GM12878 (cell line): ENCODE measurements around the gene TNRC18. TPM values are rescaled to one million over a fixed set of nuclear protein-coding genes. Genes with fewer than 3 reads are reported as not detected.

ENCODE experiments used
- EED ChIP-seq: sonication (generic); IDR thresholded peaks from 2 replicates; pipeline ENCODE4 v1.6.1; 2016; ENCODE audit warnings: antibody characterized with exemption, low read depth
- ETV6 ChIP-seq, 2 experiments: fragments of 450-650 bp in 1 of 2; IDR thresholded peaks in 1 of 2; conservative IDR thresholded peaks in 1 of 2; 2 replicates each; pipeline ENCODE4 v1.6.1; 2014; ENCODE audit warnings: antibody characterized with exemption in 1 of 2, borderline replicate concordance in 1 of 2, low read depth in 1 of 2, mild to moderate bottlenecking in 1 of 2, moderate library complexity in 1 of 2
- YBX1 ChIP-seq: fragments of 450-650 bp; IDR thresholded peaks from 2 replicates; pipeline ENCODE4 v1.6.1; 2016; ENCODE audit warnings: antibody characterized with exemption
- polyA plus RNA-seq, 11 experiments: library from polyadenylated mRNA; depleted of rRNA in 4 of 11; unstranded in 6 of 11; stranded (reverse) in 5 of 11; fragments of >200 nt; fragmentation: Nextera tagmentation in 4 of 11; fragmentation: Illumina TruSeq in 1 of 11; extraction: Ambion mirVana in 4 of 11; extraction: Trizol in 1 of 11; gene quantifications; 1 replicate in 1 of 11; 2 replicates in 10 of 11; pipeline versions ENCODE4 v1.2.1 to v1.2.3, GENCODE V29; 2011 to 2016; ENCODE audit warnings: inconsistent platforms in 2 of 11, missing spikeins in 2 of 11, low read depth in 1 of 11
- total RNA-seq, 4 experiments: library from RNA; depleted of rRNA in 3 of 4; stranded (reverse); fragments of >200 nt in 3 of 4; fragmentation: Illumina TruSeq in 1 of 4; extraction: Trizol in 1 of 4; gene quantifications; 2 replicates each; pipeline versions ENCODE4 v1.2.1 to v1.2.3, GENCODE V29; 2013 to 2021
- TF ChIP-seq, protein P1 (sequence below): fragments of 450-650 bp; IDR thresholded peaks from 2 replicates; pipeline ENCODE4 v1.6.1; 2016; ENCODE audit warnings: mild to moderate bottlenecking, moderate library complexity, borderline replicate concordance
- TF ChIP-seq, protein P2 (sequence below): IDR thresholded peaks from 2 replicates; pipeline ENCODE4 v1.6.1; 2012; ENCODE audit warnings: improper control_type of control experiment, low read depth, low read length; ENCODE audit not compliant: insufficient replicate concordance

The TNRC18 gene
- total and polyA plus RNA-seq, 10 of the 15 experiments (the other 5 are each of a cell fraction or from before 2014, with no cell fraction given) = 0.02 to 31.7 (median 5.4) TPM

DNA sequence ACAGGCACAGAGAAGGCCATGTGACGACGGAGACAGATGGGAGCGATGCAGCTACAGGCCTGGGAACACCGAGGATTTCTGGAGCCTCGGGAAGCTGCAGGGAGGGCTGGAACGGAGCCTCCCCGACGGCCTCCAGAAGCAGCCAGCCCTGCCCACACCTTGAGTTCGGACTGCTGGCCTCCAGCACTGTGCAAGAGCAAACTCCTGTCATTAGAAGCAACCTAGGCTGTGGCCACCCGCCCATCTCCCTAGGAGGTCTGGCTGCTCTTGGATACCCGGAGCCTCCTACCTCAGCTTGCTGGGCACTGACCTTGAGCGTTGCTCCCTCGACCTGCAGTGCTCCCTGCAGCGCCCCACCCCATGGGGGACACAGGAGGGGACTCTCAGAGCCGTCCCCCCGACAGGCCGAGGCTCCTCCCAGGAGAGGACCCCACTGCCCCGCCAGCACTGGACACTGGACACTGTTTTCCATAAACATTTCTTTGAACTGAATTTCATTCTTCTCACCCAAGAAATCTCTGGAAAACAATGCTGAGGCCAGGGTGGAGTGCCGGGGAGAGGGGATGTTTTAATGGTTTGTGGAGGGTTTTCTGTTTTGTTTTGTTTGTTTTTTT, 22.5 kb upstream of the TNRC18 start (continued):
- TF ChIP-seq, protein P1, sequence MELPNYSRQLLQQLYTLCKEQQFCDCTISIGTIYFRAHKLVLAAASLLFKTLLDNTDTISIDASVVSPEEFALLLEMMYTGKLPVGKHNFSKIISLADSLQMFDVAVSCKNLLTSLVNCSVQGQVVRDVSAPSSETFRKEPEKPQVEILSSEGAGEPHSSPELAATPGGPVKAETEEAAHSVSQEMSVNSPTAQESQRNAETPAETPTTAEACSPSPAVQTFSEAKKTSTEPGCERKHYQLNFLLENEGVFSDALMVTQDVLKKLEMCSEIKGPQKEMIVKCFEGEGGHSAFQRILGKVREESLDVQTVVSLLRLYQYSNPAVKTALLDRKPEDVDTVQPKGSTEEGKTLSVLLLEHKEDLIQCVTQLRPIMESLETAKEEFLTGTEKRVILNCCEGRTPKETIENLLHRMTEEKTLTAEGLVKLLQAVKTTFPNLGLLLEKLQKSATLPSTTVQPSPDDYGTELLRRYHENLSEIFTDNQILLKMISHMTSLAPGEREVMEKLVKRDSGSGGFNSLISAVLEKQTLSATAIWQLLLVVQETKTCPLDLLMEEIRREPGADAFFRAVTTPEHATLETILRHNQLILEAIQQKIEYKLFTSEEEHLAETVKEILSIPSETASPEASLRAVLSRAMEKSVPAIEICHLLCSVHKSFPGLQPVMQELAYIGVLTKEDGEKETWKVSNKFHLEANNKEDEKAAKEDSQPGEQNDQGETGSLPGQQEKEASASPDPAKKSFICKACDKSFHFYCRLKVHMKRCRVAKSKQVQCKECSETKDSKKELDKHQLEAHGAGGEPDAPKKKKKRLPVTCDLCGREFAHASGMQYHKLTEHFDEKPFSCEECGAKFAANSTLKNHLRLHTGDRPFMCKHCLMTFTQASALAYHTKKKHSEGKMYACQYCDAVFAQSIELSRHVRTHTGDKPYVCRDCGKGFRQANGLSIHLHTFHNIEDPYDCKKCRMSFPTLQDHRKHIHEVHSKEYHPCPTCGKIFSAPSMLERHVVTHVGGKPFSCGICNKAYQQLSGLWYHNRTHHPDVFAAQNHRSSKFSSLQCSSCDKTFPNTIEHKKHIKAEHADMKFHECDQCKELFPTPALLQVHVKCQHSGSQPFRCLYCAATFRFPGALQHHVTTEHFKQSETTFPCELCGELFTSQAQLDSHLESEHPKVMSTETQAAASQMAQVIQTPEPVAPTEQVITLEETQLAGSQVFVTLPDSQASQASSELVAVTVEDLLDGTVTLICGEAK = no peak
- no peak for TF ChIP-seq YBX1
- TF ChIP-seq, protein P2, sequence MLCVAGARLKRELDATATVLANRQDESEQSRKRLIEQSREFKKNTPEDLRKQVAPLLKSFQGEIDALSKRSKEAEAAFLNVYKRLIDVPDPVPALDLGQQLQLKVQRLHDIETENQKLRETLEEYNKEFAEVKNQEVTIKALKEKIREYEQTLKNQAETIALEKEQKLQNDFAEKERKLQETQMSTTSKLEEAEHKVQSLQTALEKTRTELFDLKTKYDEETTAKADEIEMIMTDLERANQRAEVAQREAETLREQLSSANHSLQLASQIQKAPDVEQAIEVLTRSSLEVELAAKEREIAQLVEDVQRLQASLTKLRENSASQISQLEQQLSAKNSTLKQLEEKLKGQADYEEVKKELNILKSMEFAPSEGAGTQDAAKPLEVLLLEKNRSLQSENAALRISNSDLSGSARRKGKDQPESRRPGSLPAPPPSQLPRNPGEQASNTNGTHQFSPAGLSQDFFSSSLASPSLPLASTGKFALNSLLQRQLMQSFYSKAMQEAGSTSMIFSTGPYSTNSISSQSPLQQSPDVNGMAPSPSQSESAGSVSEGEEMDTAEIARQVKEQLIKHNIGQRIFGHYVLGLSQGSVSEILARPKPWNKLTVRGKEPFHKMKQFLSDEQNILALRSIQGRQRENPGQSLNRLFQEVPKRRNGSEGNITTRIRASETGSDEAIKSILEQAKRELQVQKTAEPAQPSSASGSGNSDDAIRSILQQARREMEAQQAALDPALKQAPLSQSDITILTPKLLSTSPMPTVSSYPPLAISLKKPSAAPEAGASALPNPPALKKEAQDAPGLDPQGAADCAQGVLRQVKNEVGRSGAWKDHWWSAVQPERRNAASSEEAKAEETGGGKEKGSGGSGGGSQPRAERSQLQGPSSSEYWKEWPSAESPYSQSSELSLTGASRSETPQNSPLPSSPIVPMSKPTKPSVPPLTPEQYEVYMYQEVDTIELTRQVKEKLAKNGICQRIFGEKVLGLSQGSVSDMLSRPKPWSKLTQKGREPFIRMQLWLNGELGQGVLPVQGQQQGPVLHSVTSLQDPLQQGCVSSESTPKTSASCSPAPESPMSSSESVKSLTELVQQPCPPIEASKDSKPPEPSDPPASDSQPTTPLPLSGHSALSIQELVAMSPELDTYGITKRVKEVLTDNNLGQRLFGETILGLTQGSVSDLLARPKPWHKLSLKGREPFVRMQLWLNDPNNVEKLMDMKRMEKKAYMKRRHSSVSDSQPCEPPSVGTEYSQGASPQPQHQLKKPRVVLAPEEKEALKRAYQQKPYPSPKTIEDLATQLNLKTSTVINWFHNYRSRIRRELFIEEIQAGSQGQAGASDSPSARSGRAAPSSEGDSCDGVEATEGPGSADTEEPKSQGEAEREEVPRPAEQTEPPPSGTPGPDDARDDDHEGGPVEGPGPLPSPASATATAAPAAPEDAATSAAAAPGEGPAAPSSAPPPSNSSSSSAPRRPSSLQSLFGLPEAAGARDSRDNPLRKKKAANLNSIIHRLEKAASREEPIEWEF = no peak
- TF ChIP-seq ETV6 (conservative IDR thresholded peaks at IDR 0.05 in 1 of 2, IDR thresholded peaks at IDR 0.05 in 1 of 2; ENCODE audit: borderline replicate concordance in 1 of 2, low read depth in 1 of 2) = no peak
- TF ChIP-seq EED = no peak
